Measurements from ENCODE around the gene LRFN5. TPM values are rescaled to one million over a fixed set of nuclear protein-coding genes. Genes with fewer than 3 reads are reported as not detected.

Gene LRFN5
- total RNA-seq, 2 donors from 2014 or later = not detected

GRCh38 chr14:41950428-41951151 is 343.9 kb downstream of the LRFN5 start:
- H3K36me3 Mint-ChIP-seq (ENCODE audit: low read depth) = no peaks in the 10 kb centered on the region
- H3K27ac Mint-ChIP-seq = no peak overlapping the region
- no peaks in the 10 kb centered on the region for H3K4me1 Mint-ChIP-seq
- ATAC-seq (replicated peaks) = no peak
- no peaks in the 10 kb centered on the region for H3K9me3 Mint-ChIP-seq
- H3K4me3 Mint-ChIP-seq = no peak overlapping the region
- H3K27me3 Mint-ChIP-seq = no peaks in the 10 kb centered on the region
